ENCODE data around the gene NKX6-2.

DNA sequence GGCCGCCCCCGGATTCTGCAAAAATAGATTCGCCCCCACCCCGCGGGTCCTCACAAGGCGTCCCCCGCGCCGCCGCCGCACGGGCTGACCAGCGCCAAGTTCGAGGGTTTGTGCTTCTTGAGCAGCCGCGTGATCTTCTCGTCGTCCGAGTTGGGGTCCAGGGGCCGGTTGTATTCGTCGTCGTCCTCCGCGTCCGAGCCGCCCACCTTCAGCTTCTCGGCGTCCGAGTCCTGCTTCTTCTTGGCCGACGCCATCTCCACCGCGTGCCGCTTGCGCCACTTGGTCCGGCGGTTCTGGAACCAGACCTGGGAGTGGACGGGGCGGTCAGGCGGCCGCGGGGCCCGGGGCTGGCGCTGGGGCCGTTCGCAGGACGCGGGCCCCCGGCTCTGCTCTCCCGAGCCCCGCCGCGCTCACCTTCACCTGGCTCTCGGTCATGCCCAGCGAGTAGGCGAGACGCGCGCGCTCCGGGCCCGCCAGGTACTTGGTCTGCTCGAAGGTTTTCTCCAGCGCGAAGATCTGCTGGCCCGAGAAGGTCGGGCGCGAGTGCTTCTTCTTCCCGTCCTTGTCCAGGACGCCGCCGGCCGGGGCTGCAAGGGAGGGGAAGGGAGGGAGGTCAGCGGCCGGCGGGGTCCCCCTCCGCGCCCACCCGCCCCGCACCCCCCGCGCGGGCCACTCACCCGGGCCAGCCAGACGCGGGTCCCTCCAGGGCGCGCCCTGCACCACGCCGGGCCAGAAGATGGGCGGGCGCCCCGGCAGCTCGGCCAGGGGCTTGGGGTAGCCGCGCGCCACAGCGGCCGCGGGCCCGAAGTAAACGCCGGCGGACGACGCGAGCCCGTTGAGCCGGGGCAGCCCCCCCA, 853 bp downstream of the NKX6-2 start:
- TF ChIP-seq, protein P1, sequence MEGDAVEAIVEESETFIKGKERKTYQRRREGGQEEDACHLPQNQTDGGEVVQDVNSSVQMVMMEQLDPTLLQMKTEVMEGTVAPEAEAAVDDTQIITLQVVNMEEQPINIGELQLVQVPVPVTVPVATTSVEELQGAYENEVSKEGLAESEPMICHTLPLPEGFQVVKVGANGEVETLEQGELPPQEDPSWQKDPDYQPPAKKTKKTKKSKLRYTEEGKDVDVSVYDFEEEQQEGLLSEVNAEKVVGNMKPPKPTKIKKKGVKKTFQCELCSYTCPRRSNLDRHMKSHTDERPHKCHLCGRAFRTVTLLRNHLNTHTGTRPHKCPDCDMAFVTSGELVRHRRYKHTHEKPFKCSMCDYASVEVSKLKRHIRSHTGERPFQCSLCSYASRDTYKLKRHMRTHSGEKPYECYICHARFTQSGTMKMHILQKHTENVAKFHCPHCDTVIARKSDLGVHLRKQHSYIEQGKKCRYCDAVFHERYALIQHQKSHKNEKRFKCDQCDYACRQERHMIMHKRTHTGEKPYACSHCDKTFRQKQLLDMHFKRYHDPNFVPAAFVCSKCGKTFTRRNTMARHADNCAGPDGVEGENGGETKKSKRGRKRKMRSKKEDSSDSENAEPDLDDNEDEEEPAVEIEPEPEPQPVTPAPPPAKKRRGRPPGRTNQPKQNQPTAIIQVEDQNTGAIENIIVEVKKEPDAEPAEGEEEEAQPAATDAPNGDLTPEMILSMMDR (IDR thresholded peaks at IDR 0.05) = no peak
- TF ChIP-seq POLR2A (IDR thresholded peaks at IDR 0.05; ENCODE audit: low read depth) = no peak
